Fibroblast of lung (primary cell): ENCODE data around the gene CSNK1E. TPM values are rescaled to one million over a fixed set of nuclear protein-coding genes. Genes with fewer than 3 reads are reported as not detected.

ENCODE experiments used
- DNase-seq, 2 donors: peaks; one replicate each; pipeline versions ENCODE4 v3.0.0 to v3.0.0-alpha.2; 2010; ENCODE audit warnings: low read depth in 2 of 2
- H2AFZ ChIP-seq: 2 replicates; pipeline ENCODE4 v1.5.1; 2012; ENCODE audit warnings: low read length, control low read depth, inconsistent platforms
- H3K27ac ChIP-seq: 2 replicates; pipeline ENCODE4 v1.5.1; 2011; ENCODE audit warnings: low read length, control low read depth; ENCODE audit not compliant: insufficient read depth
- H3K27me3 ChIP-seq: 2 replicates; pipeline ENCODE4 v1.5.1; 2011; ENCODE audit warnings: mild to moderate bottlenecking, low read length; ENCODE audit not compliant: control insufficient read depth, insufficient read depth
- H3K36me3 ChIP-seq: 2 replicates; pipeline ENCODE4 v1.5.1; 2011; ENCODE audit warnings: low read length; ENCODE audit not compliant: control insufficient read depth, insufficient read depth
- H3K4me1 ChIP-seq: 2 replicates; pipeline ENCODE4 v1.5.1; 2011; ENCODE audit warnings: low read length; ENCODE audit not compliant: control insufficient read depth, insufficient read depth; ENCODE audit errors: extremely low read depth
- H3K4me2 ChIP-seq: 2 replicates; pipeline ENCODE4 v1.5.1; 2011; ENCODE audit warnings: low read length, control low read depth; ENCODE audit not compliant: insufficient read depth; ENCODE audit errors: extremely low read depth
- H3K4me3 ChIP-seq, 4 experiments: fragments of 200-600 bp in 1 of 4; sonication (generic) in 1 of 4; replicated peaks in 1 of 4; 2 replicates each; pipeline ENCODE4 v1.5.1; 2011 to 2016; ENCODE audit warnings: low read length in 4 of 4, low read depth in 3 of 4, mild to moderate bottlenecking in 3 of 4, control low read depth in 2 of 4, inconsistent platforms in 1 of 4, mixed read lengths in 1 of 4; ENCODE audit not compliant: insufficient read depth in 1 of 4; ENCODE audit errors: control extremely low read depth in 1 of 4
- H3K79me2 ChIP-seq: 2 replicates; pipeline ENCODE4 v1.5.1; 2012; ENCODE audit warnings: mild to moderate bottlenecking, low read length, inconsistent platforms; ENCODE audit not compliant: control insufficient read depth, insufficient read depth
- H3K9ac ChIP-seq: 2 replicates; pipeline ENCODE4 v1.5.1; 2011; ENCODE audit warnings: mild to moderate bottlenecking, low read length, control low read depth; ENCODE audit not compliant: insufficient read depth
- H3K9me3 ChIP-seq: 2 replicates; pipeline ENCODE4 v1.5.1; 2012; ENCODE audit warnings: low read depth, low read length; ENCODE audit not compliant: control insufficient read depth, insufficient read depth
- H4K20me1 ChIP-seq: 2 replicates; pipeline ENCODE4 v1.5.1; 2011; ENCODE audit warnings: low read length; ENCODE audit not compliant: control insufficient read depth, insufficient read depth; ENCODE audit errors: extremely low read depth
- EZH2 ChIP-seq: IDR thresholded peaks from 2 replicates; pipeline ENCODE4 v1.5.1; 2012; ENCODE audit warnings: low read length, control low read depth, mild to moderate bottlenecking; ENCODE audit errors: missing control alignments
- polyA plus RNA-seq, 2 donors: library from polyadenylated mRNA; depleted of rRNA in 1 of 2; stranded (reverse) in 1 of 2; unstranded in 1 of 2; fragments of >200 nt; gene quantifications; 2 replicates each; pipeline ENCODE4 v1.2.1, GENCODE V29; 2011 to 2012; ENCODE audit warnings: missing spikeins in 1 of 2
- total RNA-seq: library from RNA; depleted of rRNA; stranded (reverse); fragments of >200 nt; gene quantifications from 2 replicates; pipeline ENCODE4 v1.2.1, GENCODE V29; 2014
- TF ChIP-seq, protein P1 (sequence below), 2 donors: IDR thresholded peaks in 1 of 2; conservative IDR thresholded peaks in 1 of 2; 1 replicate in 1 of 2; 2 replicates in 1 of 2; pipeline ENCODE4 v1.5.1; 2011 to 2012; ENCODE audit warnings: low read length in 2 of 2, control low read depth in 1 of 2, inconsistent platforms in 1 of 2, low read depth in 1 of 2, mild to moderate bottlenecking in 1 of 2

The CSNK1E gene
- total and polyA plus RNA-seq, 2 donors (not counting 1 experiment from before 2014, with no cell fraction given): 99.3 to 121 TPM

GRCh38 chr22:38295863-38296262 is 21.4 kb downstream of the CSNK1E start:
- H3K9me3 ChIP-seq: no peaks in the 10 kb centered on the region
- no peak overlapping the region for H3K4me3 ChIP-seq
- peaks cover 68% of the 10 kb centered on the region for H3K36me3 ChIP-seq
- TF ChIP-seq, protein P1, sequence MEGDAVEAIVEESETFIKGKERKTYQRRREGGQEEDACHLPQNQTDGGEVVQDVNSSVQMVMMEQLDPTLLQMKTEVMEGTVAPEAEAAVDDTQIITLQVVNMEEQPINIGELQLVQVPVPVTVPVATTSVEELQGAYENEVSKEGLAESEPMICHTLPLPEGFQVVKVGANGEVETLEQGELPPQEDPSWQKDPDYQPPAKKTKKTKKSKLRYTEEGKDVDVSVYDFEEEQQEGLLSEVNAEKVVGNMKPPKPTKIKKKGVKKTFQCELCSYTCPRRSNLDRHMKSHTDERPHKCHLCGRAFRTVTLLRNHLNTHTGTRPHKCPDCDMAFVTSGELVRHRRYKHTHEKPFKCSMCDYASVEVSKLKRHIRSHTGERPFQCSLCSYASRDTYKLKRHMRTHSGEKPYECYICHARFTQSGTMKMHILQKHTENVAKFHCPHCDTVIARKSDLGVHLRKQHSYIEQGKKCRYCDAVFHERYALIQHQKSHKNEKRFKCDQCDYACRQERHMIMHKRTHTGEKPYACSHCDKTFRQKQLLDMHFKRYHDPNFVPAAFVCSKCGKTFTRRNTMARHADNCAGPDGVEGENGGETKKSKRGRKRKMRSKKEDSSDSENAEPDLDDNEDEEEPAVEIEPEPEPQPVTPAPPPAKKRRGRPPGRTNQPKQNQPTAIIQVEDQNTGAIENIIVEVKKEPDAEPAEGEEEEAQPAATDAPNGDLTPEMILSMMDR (conservative IDR thresholded peaks at IDR 0.05 in 1 of 2, IDR thresholded peaks at IDR 0.05 in 1 of 2; ENCODE audit: low read depth in 1 of 2, low read length in 2 of 2): no peak
- TF ChIP-seq EZH2: no peak
- peaks cover 32% of the 10 kb centered on the region for H3K79me2 ChIP-seq
- no peak for DNase-seq
- H3K27me3 ChIP-seq: no peaks in the 10 kb centered on the region
- no peaks in the 10 kb centered on the region for H4K20me1 ChIP-seq
- H3K9ac ChIP-seq: no peak overlapping the region
- no peak overlapping the region for H2AFZ ChIP-seq
- H3K4me1 ChIP-seq: peaks cover 12% of the 10 kb centered on the region
- H3K4me2 ChIP-seq: no peak overlapping the region
- H3K27ac ChIP-seq: no peak overlapping the region

DNA sequence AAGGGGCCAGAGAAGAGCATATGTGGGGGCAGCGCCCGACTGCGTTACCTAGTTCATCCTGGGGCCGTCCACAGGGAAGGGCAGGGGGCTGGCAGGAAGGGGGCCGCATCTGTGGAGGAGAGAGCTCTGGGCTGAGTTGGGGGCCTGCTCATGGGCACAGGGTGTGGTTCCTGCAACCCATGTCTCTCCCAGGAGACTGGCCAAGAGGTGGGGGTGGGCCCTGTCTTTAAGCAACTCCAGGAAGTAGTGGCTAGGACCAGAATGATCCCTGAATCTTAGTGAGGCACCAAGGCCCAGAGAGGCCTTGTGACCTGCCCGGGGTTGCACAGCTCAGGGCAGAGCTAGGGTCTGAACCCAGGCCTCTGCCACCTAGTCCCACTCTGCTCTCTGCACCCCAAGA is 21.9 kb downstream of the CSNK1E start:
- Histone ChIP-seq H3K9ac (no peak overlapping the region), H3K27ac (no peak overlapping the region), H4K20me1 (no peaks in the 10 kb centered on the region), H3K4me2 (no peak overlapping the region), H3K4me1 (peaks cover 12% of the 10 kb centered on the region), H3K36me3 (peaks cover 63% of the 10 kb centered on the region), H3K27me3 (no peaks in the 10 kb centered on the region), H3K4me3 (no peak overlapping the region), H2AFZ (no peak overlapping the region), H3K9me3 (no peaks in the 10 kb centered on the region), H3K79me2 (peaks cover 28% of the 10 kb centered on the region)
- no peak for DNase-seq
- TF ChIP-seq EZH2: no peak
- TF ChIP-seq, protein P1 (conservative IDR thresholded peaks at IDR 0.05 in 1 of 2, IDR thresholded peaks at IDR 0.05 in 1 of 2; ENCODE audit: low read depth in 1 of 2, low read length in 2 of 2): no peak

GRCh38 chr22:38294193-38294592 is 23.0 kb downstream of the CSNK1E start:
- no peak for DNase-seq
- TF ChIP-seq, protein P1 (conservative IDR thresholded peaks at IDR 0.05 in 1 of 2, IDR thresholded peaks at IDR 0.05 in 1 of 2; ENCODE audit: low read depth in 1 of 2, low read length in 2 of 2): no peak
- TF ChIP-seq EZH2: no peak
- Histone ChIP-seq H3K9me3 (no peaks in the 10 kb centered on the region), H3K4me2 (no peak overlapping the region), H3K27me3 (no peaks in the 10 kb centered on the region), H3K27ac (no peak overlapping the region), H3K79me2 (peaks cover 25% of the 10 kb centered on the region), H2AFZ (no peak overlapping the region), H3K4me1 (peaks cover 12% of the 10 kb centered on the region), H3K9ac (no peak overlapping the region), H4K20me1 (no peaks in the 10 kb centered on the region), H3K36me3 (peaks cover 64% of the 10 kb centered on the region), H3K4me3 (no peak overlapping the region)
